Keratinocyte (primary cell): ENCODE results near the gene ATP6V0A1. TPM values are rescaled to one million over a fixed set of nuclear protein-coding genes. Genes with fewer than 3 reads are reported as not detected.

Source experiments
- DNase-seq: peaks from one replicate; pipeline ENCODE4 v3.0.0-alpha.2; 2011; ENCODE audit warnings: low read depth, missing footprints, low spot score
- FAIRE-seq: peaks from 2 replicates; lab custom pipeline; 2011; peaks lifted over from hg19 to GRCh38; lab: Jason Lieb, UNC
- H2AFZ ChIP-seq: 2 replicates; pipeline ENCODE4 v1.6.0; 2012; ENCODE audit warnings: low read length, control low read depth, inconsistent platforms; ENCODE audit not compliant: control insufficient read depth
- H3K27ac ChIP-seq: 2 replicates; pipeline ENCODE4 v1.5.1; 2011; ENCODE audit warnings: low read length; ENCODE audit not compliant: control insufficient read depth, insufficient read depth
- H3K27me3 ChIP-seq: 3 replicates; pipeline ENCODE4 v1.6.0; 2011; ENCODE audit warnings: low read length; ENCODE audit not compliant: control insufficient read depth, insufficient read depth; ENCODE audit errors: extremely low read depth
- H3K36me3 ChIP-seq, 2 experiments: 2 replicates in 1 of 2; 3 replicates in 1 of 2; pipeline ENCODE4 v1.5.1; 2011; ENCODE audit warnings: low read length in 2 of 2, mild to moderate bottlenecking in 1 of 2; ENCODE audit not compliant: control insufficient read depth in 2 of 2, insufficient read depth in 2 of 2; ENCODE audit errors: extremely low read depth in 1 of 2
- H3K4me1 ChIP-seq: 3 replicates; pipeline ENCODE4 v1.5.1; 2011; ENCODE audit warnings: low read length; ENCODE audit not compliant: control insufficient read depth, insufficient read depth; ENCODE audit errors: extremely low read depth
- H3K4me2 ChIP-seq: 3 replicates; pipeline ENCODE4 v1.6.0; 2011; ENCODE audit warnings: low read depth, low read length; ENCODE audit not compliant: control insufficient read depth, insufficient read depth; ENCODE audit errors: extremely low read depth
- H3K4me3 ChIP-seq, 3 experiments: fragments of 200-600 bp in 1 of 3; sonication (generic) in 1 of 3; 2 replicates in 2 of 3; 3 replicates in 1 of 3; pipeline ENCODE4 v1.5.1; 2011 to 2016; ENCODE audit warnings: low read length in 3 of 3, mild to moderate bottlenecking in 3 of 3, control low read depth in 2 of 3, inconsistent platforms in 1 of 3, low read depth in 1 of 3, mixed read lengths in 1 of 3, mixed run types in 1 of 3, moderate library complexity in 1 of 3; ENCODE audit not compliant: control insufficient read depth in 2 of 3, insufficient read depth in 2 of 3; ENCODE audit errors: extremely low read depth in 1 of 3
- H3K79me2 ChIP-seq: 2 replicates; pipeline ENCODE4 v1.6.0; 2012; ENCODE audit warnings: low read length; ENCODE audit not compliant: control insufficient read depth, insufficient read depth
- H3K9ac ChIP-seq: 3 replicates; pipeline ENCODE4 v1.6.0; 2011; ENCODE audit warnings: low read length; ENCODE audit not compliant: control insufficient read depth, insufficient read depth; ENCODE audit errors: extremely low read depth
- H3K9me1 ChIP-seq: 3 replicates; pipeline ENCODE4 v1.6.0; 2011; ENCODE audit warnings: low read length; ENCODE audit not compliant: control insufficient read depth, insufficient read depth; ENCODE audit errors: extremely low read depth
- H3K9me3 ChIP-seq: 2 replicates; pipeline ENCODE4 v1.5.1; 2012; ENCODE audit warnings: low read depth, low read length; ENCODE audit not compliant: control insufficient read depth
- H4K20me1 ChIP-seq: 3 replicates; pipeline ENCODE4 v1.6.0; 2011; ENCODE audit warnings: low read length; ENCODE audit not compliant: control insufficient read depth, insufficient read depth; ENCODE audit errors: extremely low read depth
- EZH2 ChIP-seq: IDR thresholded peaks from one replicate; pipeline ENCODE4 v1.6.1; 2012; ENCODE audit warnings: inconsistent platforms, mild to moderate bottlenecking, low read length, moderate library complexity
- dilution Hi-C: fragments of 300-500 bp; cut with MboI; formaldehyde crosslinking; loops from one replicate; pipeline ENCODE4 v1.7.0; 2020; ENCODE audit warnings: low sequenced_read_pairs; ENCODE audit not compliant: extremely low pct_ligation_motif_present
- polyA plus RNA-seq, 5 experiments: library from polyadenylated mRNA; depleted of rRNA in 3 of 5; stranded (reverse) in 3 of 5; stranded (forward) in 1 of 5; unstranded in 1 of 5; fragments of >200 nt; gene quantifications; 1 replicate in 1 of 5; 2 replicates in 3 of 5; 3 replicates in 1 of 5; pipeline versions ENCODE4 v1.2.1 to v1.2.3, GENCODE V29; 2011 to 2012; ENCODE audit warnings: missing spikeins in 2 of 5, low read depth in 1 of 5, low replicate concordance in 1 of 5
- TF ChIP-seq, protein P1 (sequence below), 3 experiments: IDR thresholded peaks in 1 of 3; conservative IDR thresholded peaks in 1 of 3; optimal IDR thresholded peaks in 1 of 3; 2 replicates in 2 of 3; 3 replicates in 1 of 3; pipeline versions ENCODE3 to v1.5.1; 2011; ENCODE audit warnings: low read length in 3 of 3, mild to moderate bottlenecking in 3 of 3, moderate library complexity in 2 of 3, control low read depth in 1 of 3, inconsistent platforms in 1 of 3; ENCODE audit not compliant: insufficient read depth in 2 of 3; ENCODE audit errors: extremely low read depth in 1 of 3

The ATP6V0A1 gene
- polyA plus RNA-seq, 1 donor (not counting 4 experiments of a cell fraction or from before 2014, with no cell fraction given): 24.0 TPM

DNA sequence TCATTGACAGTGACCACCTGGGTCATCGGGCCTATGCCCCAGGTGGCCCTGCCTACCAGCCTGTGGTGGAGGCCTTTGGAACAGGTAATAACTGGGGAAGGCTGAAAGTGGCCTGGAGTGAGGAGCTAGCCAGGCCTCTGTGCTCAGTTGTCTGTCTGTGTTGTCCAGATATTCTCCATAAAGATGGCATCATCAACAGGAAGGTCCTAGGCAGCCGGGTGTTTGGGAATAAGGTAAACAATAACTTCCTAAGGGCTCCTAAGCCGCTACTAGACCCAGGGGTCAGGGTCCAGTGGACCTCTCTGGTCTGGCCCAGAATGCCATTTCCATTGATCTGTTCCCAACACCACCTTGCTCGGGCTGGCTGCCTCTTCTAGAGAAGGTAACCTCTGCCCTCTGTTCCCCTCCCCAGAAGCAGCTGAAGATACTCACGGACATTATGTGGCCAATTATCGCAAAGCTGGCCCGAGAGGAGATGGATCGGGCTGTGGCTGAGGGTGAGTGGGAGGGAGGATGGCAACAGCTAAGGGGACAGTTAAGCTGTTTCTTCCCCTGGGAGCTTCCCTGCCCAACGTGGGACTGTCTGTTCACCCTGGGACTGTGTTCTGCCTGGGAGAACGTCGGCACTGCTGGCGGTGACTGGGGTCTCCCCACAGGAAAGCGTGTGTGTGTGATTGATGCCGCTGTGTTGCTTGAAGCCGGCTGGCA is 106.3 kb downstream of the ATP6V0A1 start:
- H3K4me1 ChIP-seq: peaks cover 31% of the 10 kb centered on the region
- no peaks in the 10 kb centered on the region for H3K9me1 ChIP-seq
- dilution Hi-C loops: no loop called here
- H4K20me1 ChIP-seq: no peaks in the 10 kb centered on the region
- H3K27me3 ChIP-seq: no peaks in the 10 kb centered on the region
- no peak overlapping the region for H3K27ac ChIP-seq
- H3K9me3 ChIP-seq: no peaks in the 10 kb centered on the region
- H3K79me2 ChIP-seq: peaks cover 45% of the 10 kb centered on the region
- H3K4me3 ChIP-seq: no peak overlapping the region
- peaks cover 23 to 46% of the 10 kb centered on the region in 2 experiments for H3K36me3 ChIP-seq
- no peak overlapping the region for H3K9ac ChIP-seq
- no peak overlapping the region for H2AFZ ChIP-seq
- no peak for TF ChIP-seq EZH2
- TF ChIP-seq, protein P1, sequence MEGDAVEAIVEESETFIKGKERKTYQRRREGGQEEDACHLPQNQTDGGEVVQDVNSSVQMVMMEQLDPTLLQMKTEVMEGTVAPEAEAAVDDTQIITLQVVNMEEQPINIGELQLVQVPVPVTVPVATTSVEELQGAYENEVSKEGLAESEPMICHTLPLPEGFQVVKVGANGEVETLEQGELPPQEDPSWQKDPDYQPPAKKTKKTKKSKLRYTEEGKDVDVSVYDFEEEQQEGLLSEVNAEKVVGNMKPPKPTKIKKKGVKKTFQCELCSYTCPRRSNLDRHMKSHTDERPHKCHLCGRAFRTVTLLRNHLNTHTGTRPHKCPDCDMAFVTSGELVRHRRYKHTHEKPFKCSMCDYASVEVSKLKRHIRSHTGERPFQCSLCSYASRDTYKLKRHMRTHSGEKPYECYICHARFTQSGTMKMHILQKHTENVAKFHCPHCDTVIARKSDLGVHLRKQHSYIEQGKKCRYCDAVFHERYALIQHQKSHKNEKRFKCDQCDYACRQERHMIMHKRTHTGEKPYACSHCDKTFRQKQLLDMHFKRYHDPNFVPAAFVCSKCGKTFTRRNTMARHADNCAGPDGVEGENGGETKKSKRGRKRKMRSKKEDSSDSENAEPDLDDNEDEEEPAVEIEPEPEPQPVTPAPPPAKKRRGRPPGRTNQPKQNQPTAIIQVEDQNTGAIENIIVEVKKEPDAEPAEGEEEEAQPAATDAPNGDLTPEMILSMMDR (optimal IDR thresholded peaks at IDR 0.05 in 1 of 3, IDR thresholded peaks at IDR 0.05 in 1 of 3, conservative IDR thresholded peaks at IDR 0.05 in 1 of 3; ENCODE audit: extremely low read depth in 1 of 3, insufficient read depth in 2 of 3, low read length in 3 of 3): no peak
- DNase-seq (no peak), FAIRE-seq (no peak)
- H3K4me2 ChIP-seq: no peak overlapping the region

DNA sequence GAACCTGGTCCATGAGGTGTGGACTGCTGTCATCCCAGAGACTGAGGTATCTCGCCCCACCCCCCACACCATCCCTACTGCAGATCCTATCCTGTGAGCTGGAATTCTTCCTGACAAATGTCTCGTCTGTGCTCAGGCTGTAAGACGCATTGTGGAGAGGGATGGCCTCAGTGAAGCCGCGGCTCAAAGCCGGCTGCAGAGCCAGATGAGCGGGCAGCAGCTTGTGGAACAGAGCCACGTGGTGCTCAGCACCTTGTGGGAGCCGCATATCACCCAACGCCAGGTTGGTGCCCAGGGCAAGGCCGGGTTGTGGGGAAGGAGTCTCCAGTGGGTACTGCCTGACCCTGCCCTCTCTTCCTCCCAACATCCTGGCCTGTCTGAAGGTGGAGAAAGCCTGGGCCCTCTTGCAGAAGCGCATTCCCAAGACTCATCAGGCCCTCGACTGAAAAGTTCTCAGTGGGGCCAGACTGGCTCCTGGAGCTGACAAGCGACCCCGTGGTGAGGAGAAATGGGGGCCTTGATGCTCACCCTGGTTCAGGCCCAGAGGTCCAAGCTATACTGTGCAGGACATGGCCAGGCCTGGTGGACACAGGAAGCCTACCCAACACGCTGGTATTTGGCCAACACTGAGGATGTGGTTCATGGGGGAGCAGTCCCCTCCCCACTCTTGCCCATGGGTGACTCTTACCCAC is 107.0 kb downstream of the ATP6V0A1 start:
- Histone ChIP-seq H3K79me2 (peaks cover 48% of the 10 kb centered on the region), H3K27ac (no peak overlapping the region), H3K36me3 (peaks cover 27 to 50% of the 10 kb centered on the region in 2 experiments)

More for the DNA sequence above, 107.0 kb downstream of the ATP6V0A1 start:
- peaks cover 31% of the 10 kb centered on the region for H3K4me1 ChIP-seq
- no peaks in the 10 kb centered on the region for H3K27me3 ChIP-seq
- H4K20me1 ChIP-seq: no peaks in the 10 kb centered on the region
- no peaks in the 10 kb centered on the region for H3K9me3 ChIP-seq
- dilution Hi-C loops: no loop called here
- FAIRE-seq (no peak), DNase-seq (no peak)
- H3K9me1 ChIP-seq: no peaks in the 10 kb centered on the region
- H2AFZ ChIP-seq: no peak overlapping the region
- no peak overlapping the region for H3K9ac ChIP-seq
- no peak overlapping the region for H3K4me2 ChIP-seq
- H3K4me3 ChIP-seq: no peak overlapping the region
- TF ChIP-seq, protein P1 (optimal IDR thresholded peaks at IDR 0.05 in 1 of 3, IDR thresholded peaks at IDR 0.05 in 1 of 3, conservative IDR thresholded peaks at IDR 0.05 in 1 of 3; ENCODE audit: extremely low read depth in 1 of 3, insufficient read depth in 2 of 3, low read length in 3 of 3): no peak
- TF ChIP-seq EZH2: no peak
